Neuronal stem cell (in vitro differentiated cells): ENCODE measurements around the gene RPS21.

ENCODE experiments used
- DNase-seq: peaks from one replicate; pipeline ENCODE4 v3.0.0-alpha.2; 2013; ENCODE audit warnings: low spot score
- H2AFZ ChIP-seq: one replicate; pipeline ENCODE4 v1.6.1; 2013; ENCODE audit warnings: mild to moderate bottlenecking, low read length, inconsistent platforms
- H2AK5ac ChIP-seq: 2 replicates; pipeline ENCODE4 v1.6.1; 2013; ENCODE audit warnings: low read depth, mild to moderate bottlenecking, inconsistent platforms, low read length, moderate library complexity, mixed read lengths
- H2BK120ac ChIP-seq: 2 replicates; pipeline ENCODE4 v1.6.1; 2013; ENCODE audit warnings: low read depth, mild to moderate bottlenecking, inconsistent platforms, low read length, moderate library complexity, mixed read lengths
- H2BK12ac ChIP-seq: one replicate; pipeline ENCODE4 v1.6.1; 2013; ENCODE audit warnings: low read length, inconsistent platforms
- H2BK15ac ChIP-seq: 2 replicates; pipeline ENCODE4 v1.6.1; 2013; ENCODE audit warnings: mild to moderate bottlenecking, low read length, inconsistent platforms, mixed read lengths
- H2BK5ac ChIP-seq: one replicate; pipeline ENCODE4 v1.6.1; 2013; ENCODE audit warnings: inconsistent platforms, mild to moderate bottlenecking, low read length, moderate library complexity
- H3K14ac ChIP-seq: one replicate; pipeline ENCODE4 v1.6.1; 2013; ENCODE audit warnings: low read length, inconsistent platforms
- H3K18ac ChIP-seq: 2 replicates; pipeline ENCODE4 v1.6.1; 2013; ENCODE audit warnings: low read length, inconsistent platforms
- H3K23ac ChIP-seq: 2 replicates; pipeline ENCODE4 v1.6.1; 2013; ENCODE audit warnings: low read depth, mild to moderate bottlenecking, mixed read lengths, low read length, inconsistent platforms; ENCODE audit not compliant: poor library complexity
- H3K27ac ChIP-seq: replicated peaks from 3 replicates; pipeline ENCODE4 v1.5.1; 2013; ENCODE audit warnings: low read length, inconsistent platforms
- H3K27me3 ChIP-seq, 3 experiments: 2 replicates each; pipeline ENCODE4 v1.6.1; 2013; ENCODE audit warnings: low read length in 3 of 3, mild to moderate bottlenecking in 2 of 3, inconsistent platforms in 1 of 3, low read depth in 1 of 3, mixed read lengths in 1 of 3, moderate library complexity in 1 of 3; ENCODE audit not compliant: control insufficient read depth in 3 of 3, insufficient read depth in 3 of 3
- H3K36me3 ChIP-seq, 2 donors: replicated peaks in 1 of 2; 2 replicates each; pipeline ENCODE4 v1.6.1; 2013; ENCODE audit warnings: low read length in 2 of 2; ENCODE audit not compliant: control insufficient read depth in 2 of 2, insufficient read depth in 2 of 2
- H3K4ac ChIP-seq: 2 replicates; pipeline ENCODE4 v1.6.1; 2013; ENCODE audit warnings: inconsistent platforms, mild to moderate bottlenecking, low read length, moderate library complexity
- H3K4me1 ChIP-seq, 2 donors: 1 replicate in 1 of 2; 2 replicates in 1 of 2; pipeline ENCODE4 v1.6.1; 2013; ENCODE audit warnings: low read length in 2 of 2, low read depth in 1 of 2; ENCODE audit not compliant: control insufficient read depth in 2 of 2, insufficient read depth in 1 of 2
- H3K4me2 ChIP-seq: one replicate; pipeline ENCODE4 v1.6.1; 2013; ENCODE audit warnings: mild to moderate bottlenecking, low read length, inconsistent platforms; ENCODE audit not compliant: insufficient read depth, poor library complexity, severe bottlenecking
- H3K4me3 ChIP-seq, 2 donors: 2 replicates each; pipeline ENCODE4 v1.5.1; 2013; ENCODE audit warnings: low read length in 2 of 2, mild to moderate bottlenecking in 2 of 2, inconsistent platforms in 1 of 2, moderate library complexity in 1 of 2
- H3K79me1 ChIP-seq: one replicate; pipeline ENCODE4 v1.6.1; 2013; ENCODE audit warnings: low read depth, mild to moderate bottlenecking, inconsistent platforms, low read length, moderate library complexity
- H3K9ac ChIP-seq: one replicate; pipeline ENCODE4 v1.6.1; 2013; ENCODE audit warnings: mild to moderate bottlenecking, low read depth, low read length, inconsistent platforms; ENCODE audit not compliant: poor library complexity
- H3K9me3 ChIP-seq, 2 donors: replicated peaks in 1 of 2; 2 replicates each; pipeline versions ENCODE3 to v1.6.1; 2013; ENCODE audit warnings: low read length in 2 of 2, mild to moderate bottlenecking in 2 of 2, inconsistent platforms in 1 of 2, low read depth in 1 of 2, mixed read lengths in 1 of 2, moderate library complexity in 1 of 2; ENCODE audit not compliant: control insufficient read depth in 2 of 2, insufficient read depth in 1 of 2
- H4K8ac ChIP-seq: one replicate; pipeline ENCODE4 v1.6.1; 2013; ENCODE audit warnings: low read depth, mild to moderate bottlenecking, inconsistent platforms, low read length, moderate library complexity
- H4K91ac ChIP-seq: one replicate; pipeline ENCODE4 v1.6.1; 2013; ENCODE audit warnings: low read length, low read depth, mild to moderate bottlenecking, inconsistent platforms; ENCODE audit not compliant: poor library complexity
- WGBS, 2 donors: extraction: QIAGEN DNeasy Blood & Tissue Kit; methylation state at CpG; one replicate each; pipeline ENCODE4 v1.1.7; 2013; ENCODE audit warnings: missing lambda C conversion rate in 2 of 2, mixed read lengths in 1 of 2; ENCODE audit not compliant: insufficient read length in 2 of 2, insufficient replicate concordance in 1 of 2; ENCODE audit errors: extremely low coverage in 2 of 2; 5-methylcytosine and 5-hydroxymethylcytosine counted together

RPS21 gene

GRCh38 chr20:62348604-62349003, 38.3 kb upstream of the RPS21 start:
- H3K27ac ChIP-seq: no peak overlapping the region
- H3K4me1 ChIP-seq: no peaks in the 10 kb centered on the region
- H4K91ac ChIP-seq: no peak overlapping the region
- no peak overlapping the region for H4K8ac ChIP-seq
- H2BK120ac ChIP-seq: no peak overlapping the region
- H3K9ac ChIP-seq: no peak overlapping the region
- H3K23ac ChIP-seq: no peak overlapping the region
- no peak overlapping the region for H2AFZ ChIP-seq
- peaks cover 12% of the 10 kb centered on the region for H3K79me1 ChIP-seq
- no peak for DNase-seq
- no peak overlapping the region for H3K18ac ChIP-seq
- no CpG with 5 or more reads among the region's 1 CpG for WGBS, 2 donors
- no peak overlapping the region for H2BK12ac ChIP-seq
- no peak overlapping the region for H3K4me3 ChIP-seq
- no peak overlapping the region for H3K4ac ChIP-seq
- H3K36me3 ChIP-seq: peaks cover 44 to 50% of the 10 kb centered on the region in 2 donors
- no peak overlapping the region for H2BK5ac ChIP-seq
- peaks cover 3 to 6% of the 10 kb centered on the region in 2 donors for H3K9me3 ChIP-seq
- no peak overlapping the region for H2BK15ac ChIP-seq
- no peak overlapping the region for H3K14ac ChIP-seq
- no peak overlapping the region for H3K4me2 ChIP-seq
- no peak overlapping the region for H2AK5ac ChIP-seq
- no peaks in the 10 kb centered on the region for H3K27me3 ChIP-seq

GRCh38 chr20:62349556-62350097, 37.3 kb upstream of the RPS21 start:
- no peak overlapping the region for H3K14ac ChIP-seq
- peaks cover 2 to 4% of the 10 kb centered on the region in 2 donors for H3K4me1 ChIP-seq
- no peak overlapping the region for H2AK5ac ChIP-seq
- peaks cover 44% of the 10 kb centered on the region in 2 donors for H3K36me3 ChIP-seq
- no peak overlapping the region for H3K4me2 ChIP-seq
- peak overlapping the region; percentile 55 for H3K23ac ChIP-seq
- H3K9me3 ChIP-seq: peaks cover 3 to 6% of the 10 kb centered on the region in 2 donors
- H3K27ac ChIP-seq: no peak overlapping the region
- H2AFZ ChIP-seq: no peak overlapping the region
- no peak overlapping the region for H3K4ac ChIP-seq
- H3K27me3 ChIP-seq: no peaks in the 10 kb centered on the region
- H3K9ac ChIP-seq: no peak overlapping the region
- H2BK120ac ChIP-seq: no peak overlapping the region
- H2BK12ac ChIP-seq: no peak overlapping the region
- WGBS, 2 donors: no CpG with 5 or more reads among the region's 7 CpGs
- H2BK15ac ChIP-seq: no peak overlapping the region
- H3K18ac ChIP-seq: no peak overlapping the region
- H2BK5ac ChIP-seq: no peak overlapping the region
- H3K79me1 ChIP-seq: peaks cover 18% of the 10 kb centered on the region
- H3K4me3 ChIP-seq: no peak overlapping the region
- no peak overlapping the region for H4K8ac ChIP-seq
- DNase-seq: no peak
- H4K91ac ChIP-seq: no peak overlapping the region

GRCh38 chr20:62350098-62350628, 36.7 kb upstream of the RPS21 start:
- Histone ChIP-seq H2BK15ac (no peak overlapping the region), H3K4me1 (peaks cover 5 to 9% of the 10 kb centered on the region in 2 donors), H2BK5ac (no peak overlapping the region), H2AFZ (no peak overlapping the region), H4K8ac (no peak overlapping the region), H3K79me1 (peaks cover 23% of the 10 kb centered on the region), H3K27me3 (no peaks in the 10 kb centered on the region), H4K91ac (no peak overlapping the region), H3K18ac (peak overlapping the region; percentile 28), H2BK12ac (no peak overlapping the region), H3K9ac (no peak overlapping the region), H3K9me3 (peaks cover 3 to 6% of the 10 kb centered on the region in 2 donors), H3K27ac (no peak overlapping the region), H3K36me3 (peaks cover 42% of the 10 kb centered on the region in 2 donors), H3K23ac (peak overlapping the region; percentile 55), H2AK5ac (peak overlapping the region; percentile 28), H2BK120ac (no peak overlapping the region), H3K4me2 (no peak overlapping the region), H3K4ac (no peak overlapping the region), H3K14ac (peak overlapping the region; percentile 21), H3K4me3 (no peak overlapping the region)
- no CpG with 5 or more reads among the region's 16 CpGs for WGBS, 2 donors
- no peak for DNase-seq

GRCh38 chr20:62350629-62351422, 36.1 kb upstream of the RPS21 start:
- Histone ChIP-seq H3K4me1 (peaks cover 8 to 15% of the 10 kb centered on the region in 2 donors), H3K36me3 (peaks cover 39 to 42% of the 10 kb centered on the region in 2 donors), H3K4me2 (no peak overlapping the region), H3K27ac (no peak overlapping the region), H2AFZ (no peak overlapping the region), H4K91ac (no peak overlapping the region), H3K79me1 (peaks cover 24% of the 10 kb centered on the region), H2BK5ac (no peak overlapping the region), H3K4ac (no peak overlapping the region), H3K18ac (no peak overlapping the region), H2AK5ac (no peak overlapping the region), H3K27me3 (no peaks in the 10 kb centered on the region), H3K14ac (no peak overlapping the region), H4K8ac (no peak overlapping the region), H2BK120ac (no peak overlapping the region), H3K9ac (no peak overlapping the region), H2BK12ac (no peak overlapping the region), H3K9me3 (peaks cover 3 to 6% of the 10 kb centered on the region in 2 donors), H3K23ac (peak overlapping the region; percentile 55), H3K4me3 (no peak overlapping the region), H2BK15ac (no peak overlapping the region)
- DNase-seq: no peak
- no CpG with 5 or more reads among the region's 23 CpGs for WGBS, 2 donors
